SK-N-SH (cell line): ENCODE data around the gene MFAP4. TPM values are rescaled to one million over a fixed set of nuclear protein-coding genes. Genes with fewer than 3 reads are reported as not detected.
A peak's percentile ranks its signal among the peaks of the same experiment; 100 is the strongest.

Experiments used
- CTCF ChIA-PET: fragments of 300-600, 350-600 bp; formaldehyde crosslinking; extraction: SDS; loops from one replicate; lab custom pipeline; 2021; lab: Yijun Ruan, JAX
- POLR2A ChIA-PET: fragments of 350-600 bp; sonication (Branson Sonifier 250); formaldehyde crosslinking; extraction: SDS; loops from one replicate; lab custom pipeline; 2020; ENCODE audit warnings: antibody characterized with exemption, inconsistent platforms; lab: Yijun Ruan, JAX
- DNase-seq: peaks from one replicate; pipeline ENCODE4 v3.0.0; 2012
- H2AFZ ChIP-seq: fragments of 200-600 bp; sonication (generic); 2 replicates; pipeline ENCODE4 v1.8.1; 2016; ENCODE audit warnings: antibody characterized with exemption, mild to moderate bottlenecking, low read depth
- H3F3A ChIP-seq: fragments of 200-600 bp; sonication (generic); replicated peaks from 2 replicates; pipeline ENCODE3; 2016; ENCODE audit warnings: antibody characterized with exemption, mild to moderate bottlenecking; ENCODE audit not compliant: insufficient read depth
- H3K27ac ChIP-seq, 2 experiments: fragments of 200-500 bp in 1 of 2; fragments of 200-600 bp in 1 of 2; sonication (Bioruptor generic) in 1 of 2; sonication (generic), shearing (Covaris generic) in 1 of 2; 2 replicates each; pipeline versions ENCODE4 v1.5.1 to v1.6.1; 2014 to 2016; ENCODE audit warnings: low read depth in 2 of 2, inconsistent platforms in 1 of 2, low read length in 1 of 2, mild to moderate bottlenecking in 1 of 2, mixed read lengths in 1 of 2
- H3K27me3 ChIP-seq: fragments of 200-600 bp; sonication (generic), shearing (Covaris generic); 2 replicates; pipeline ENCODE4 v1.6.1; 2016; ENCODE audit warnings: mixed run types; ENCODE audit not compliant: insufficient read depth
- H3K36me3 ChIP-seq, 2 experiments: fragments of 200-500 bp in 1 of 2; fragments of 200-600 bp in 1 of 2; sonication (Bioruptor generic) in 1 of 2; sonication (generic) in 1 of 2; replicated peaks in 1 of 2; 2 replicates each; pipeline versions ENCODE3 to v1.5.1; 2014 to 2016; ENCODE audit warnings: low read length in 1 of 2, mild to moderate bottlenecking in 1 of 2; ENCODE audit not compliant: insufficient read depth in 2 of 2, control insufficient read depth in 1 of 2
- H3K4me1 ChIP-seq, 2 experiments: fragments of 200-500 bp in 1 of 2; fragments of 200-600 bp in 1 of 2; sonication (Bioruptor generic) in 1 of 2; sonication (generic), shearing (Covaris generic) in 1 of 2; 2 replicates each; pipeline versions ENCODE4 v1.5.1 to v1.6.1; 2014 to 2016; ENCODE audit warnings: low read depth in 1 of 2, low read length in 1 of 2, mixed run types in 1 of 2; ENCODE audit not compliant: insufficient read depth in 2 of 2, control insufficient read depth in 1 of 2
- H3K4me2 ChIP-seq: fragments of 200-600 bp; sonication (generic), shearing (Covaris generic); 2 replicates; pipeline ENCODE4 v1.6.1; 2017; ENCODE audit warnings: mixed run types
- H3K4me3 ChIP-seq, 2 experiments: fragments of 200-500 bp in 1 of 2; fragments of 200-600 bp in 1 of 2; sonication (Bioruptor generic) in 1 of 2; sonication (generic), shearing (Covaris generic) in 1 of 2; 2 replicates each; pipeline versions ENCODE4 v1.5.1 to v1.8.1; 2014 to 2016; ENCODE audit warnings: low read depth in 2 of 2, inconsistent platforms in 1 of 2, low read length in 1 of 2, mild to moderate bottlenecking in 1 of 2, mixed read lengths in 1 of 2, moderate library complexity in 1 of 2
- H3K79me2 ChIP-seq: fragments of 200-600 bp; sonication (generic); 2 replicates; pipeline ENCODE4 v1.8.1; 2017; ENCODE audit warnings: mild to moderate bottlenecking; ENCODE audit not compliant: insufficient read depth
- H3K9ac ChIP-seq: fragments of 200-600 bp; sonication (generic); 2 replicates; pipeline ENCODE4 v1.6.1; 2017; ENCODE audit warnings: mixed run types
- H3K9me2 ChIP-seq: fragments of 200-600 bp; sonication (generic); 2 replicates; pipeline ENCODE4 v1.6.1; 2017; ENCODE audit warnings: mixed run types
- H3K9me3 ChIP-seq: fragments of 200-600 bp; sonication (generic); 2 replicates; pipeline ENCODE4 v1.6.1; 2017; ENCODE audit warnings: mixed run types, mild to moderate bottlenecking, moderate library complexity
- H4K20me1 ChIP-seq: fragments of 200-600 bp; sonication (generic); 2 replicates; pipeline ENCODE4 v1.6.1; 2017; ENCODE audit warnings: mild to moderate bottlenecking, mixed run types; ENCODE audit not compliant: insufficient read depth
- FOSL2 ChIP-seq: IDR thresholded peaks from 2 replicates; pipeline ENCODE4 v1.4.0; 2012; ENCODE audit warnings: low read depth, mild to moderate bottlenecking, moderate library complexity, borderline replicate concordance
- FOXM1 ChIP-seq: IDR thresholded peaks from 2 replicates; pipeline ENCODE4 v1.4.0; 2012; ENCODE audit warnings: low read depth, mild to moderate bottlenecking
- GATA2 ChIP-seq: sonication (generic); formaldehyde crosslinking; IDR thresholded peaks from 2 replicates; pipeline ENCODE4 v1.5.0; 2020; ENCODE audit warnings: mild to moderate bottlenecking, missing genetic modification reagents
- MEF2A ChIP-seq: IDR thresholded peaks from 2 replicates; pipeline ENCODE4 v1.4.0; 2012; ENCODE audit warnings: low read depth, borderline replicate concordance
- MXI1 ChIP-seq: IDR thresholded peaks from 2 replicates; pipeline ENCODE4 v1.6.1; 2012; ENCODE audit warnings: mild to moderate bottlenecking, low read depth, low read length, improper control_type of control experiment
- NFIC ChIP-seq: IDR thresholded peaks from 2 replicates; pipeline ENCODE4 v1.4.0; 2012; ENCODE audit warnings: borderline replicate concordance
- SMC3 ChIP-seq: IDR thresholded peaks from 2 replicates; pipeline ENCODE4 v1.6.1; 2012; ENCODE audit warnings: low read depth, low read length, improper control_type of control experiment
- USF2 ChIP-seq: fragments of 150-350 bp; IDR thresholded peaks from 2 replicates; pipeline ENCODE4 v1.6.1; 2017; ENCODE audit warnings: antibody characterized with exemption, low read length, low read depth, borderline replicate concordance
- WGBS: methylation state at CpG from one replicate; pipeline ENCODE4 v1.1.6; 2017; ENCODE audit warnings: low lambda C conversion rate; 5-methylcytosine and 5-hydroxymethylcytosine counted together
- polyA plus RNA-seq, 3 experiments: library from polyadenylated mRNA; depleted of rRNA; stranded (reverse); fragments of >200 nt; gene quantifications; 2 replicates each; pipeline ENCODE4 v1.2.3, GENCODE V29; 2012
- TF ChIP-seq, protein P1 (sequence below): fragments of 200-600 bp; sonication (generic); IDR thresholded peaks from 2 replicates; pipeline ENCODE4 v1.6.1; 2017; ENCODE audit warnings: antibody characterized with exemption, mild to moderate bottlenecking, moderate library complexity

Gene MFAP4
- polyA plus RNA-seq, 1 of the 3 experiments (the other 2 are of a cell fraction), result 120 TPM

- no peaks in the 10 kb centered on the region for H3K27me3 ChIP-seq
- H3K36me3 ChIP-seq, result peaks cover 0 to 9% of the 10 kb centered on the region in 2 experiments
- no peak overlapping the region for H2AFZ ChIP-seq
- TF ChIP-seq MXI1, result no peak
- no peak for TF ChIP-seq FOSL2
- TF ChIP-seq FOXM1, result no peak
- TF ChIP-seq, protein P1, sequence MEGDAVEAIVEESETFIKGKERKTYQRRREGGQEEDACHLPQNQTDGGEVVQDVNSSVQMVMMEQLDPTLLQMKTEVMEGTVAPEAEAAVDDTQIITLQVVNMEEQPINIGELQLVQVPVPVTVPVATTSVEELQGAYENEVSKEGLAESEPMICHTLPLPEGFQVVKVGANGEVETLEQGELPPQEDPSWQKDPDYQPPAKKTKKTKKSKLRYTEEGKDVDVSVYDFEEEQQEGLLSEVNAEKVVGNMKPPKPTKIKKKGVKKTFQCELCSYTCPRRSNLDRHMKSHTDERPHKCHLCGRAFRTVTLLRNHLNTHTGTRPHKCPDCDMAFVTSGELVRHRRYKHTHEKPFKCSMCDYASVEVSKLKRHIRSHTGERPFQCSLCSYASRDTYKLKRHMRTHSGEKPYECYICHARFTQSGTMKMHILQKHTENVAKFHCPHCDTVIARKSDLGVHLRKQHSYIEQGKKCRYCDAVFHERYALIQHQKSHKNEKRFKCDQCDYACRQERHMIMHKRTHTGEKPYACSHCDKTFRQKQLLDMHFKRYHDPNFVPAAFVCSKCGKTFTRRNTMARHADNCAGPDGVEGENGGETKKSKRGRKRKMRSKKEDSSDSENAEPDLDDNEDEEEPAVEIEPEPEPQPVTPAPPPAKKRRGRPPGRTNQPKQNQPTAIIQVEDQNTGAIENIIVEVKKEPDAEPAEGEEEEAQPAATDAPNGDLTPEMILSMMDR, result no peak
- TF ChIP-seq MEF2A, result no peak
- no peak for TF ChIP-seq USF2
- no peak for TF ChIP-seq SMC3
- no peak for TF ChIP-seq GATA2 (CRISPR knock-in tag)
- TF ChIP-seq, all 33 proteins: peak for 0
- peaks cover 13 to 32% of the 10 kb centered on the region in 2 experiments; a peak in 2 of 4 replicates for H3K4me1 ChIP-seq
- DNase-seq, result no peak
- peak overlapping the region; percentile 82; the same call in 1 of the 2 replicates for H3K9ac ChIP-seq
- WGBS, result 70% methylated on average over 6 of the region's 6 CpGs
- H4K20me1 ChIP-seq, result no peaks in the 10 kb centered on the region
- no peaks in the 10 kb centered on the region for H3K9me2 ChIP-seq
- H3K4me2 ChIP-seq, result peak overlapping the region; percentile 85
- CTCF ChIA-PET, result interaction anchor here (1.1 to 12.0 kb wide), 5 partner anchors 19 to 100 kb away, joined by 3 to 305 read pairs (median 20); partner anchors contain the start of gene RNF112
- H3F3A ChIP-seq, result peaks cover 7% of the 10 kb centered on the region
- POLR2A ChIA-PET, result no interaction called here
- no peak overlapping the region; a peak in 2 of 4 replicates for H3K4me3 ChIP-seq
- H3K79me2 ChIP-seq, result peaks cover 8% of the 10 kb centered on the region
- no peak overlapping the region; a peak in 1 of 4 replicates for H3K27ac ChIP-seq
- H3K9me3 ChIP-seq, result no peaks in the 10 kb centered on the region
Measured at GRCh38 chr17:19361326-19361725, 25.7 kb downstream of the MFAP4 start.

DNA sequence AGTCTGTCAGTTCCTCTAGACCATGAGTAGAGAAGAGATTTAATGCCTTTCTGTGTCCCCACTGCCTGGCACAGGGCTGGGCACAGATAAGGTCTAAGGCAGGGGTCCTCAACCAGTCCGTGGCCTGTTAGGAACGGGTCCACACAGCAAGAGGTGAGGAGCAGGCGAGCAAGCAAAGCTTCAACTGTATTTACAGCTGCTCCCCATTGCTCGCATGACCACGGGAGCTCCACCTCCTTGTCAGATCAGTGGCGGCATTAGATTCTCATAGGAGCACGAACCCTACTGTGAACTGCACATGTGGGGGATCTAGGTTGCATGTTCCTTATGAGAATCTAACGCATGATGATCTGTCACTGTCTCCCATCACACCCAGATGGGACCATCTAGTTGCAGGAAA is 26.2 kb downstream of the MFAP4 start:
- DNase-seq, result no peak
- POLR2A ChIA-PET, result no interaction called here
- Histone ChIP-seq H3K36me3 (peaks cover 0 to 9% of the 10 kb centered on the region in 2 experiments), H3K9me2 (no peaks in the 10 kb centered on the region), H3K9ac (no peak overlapping the region), H3K4me1 (peaks cover 13 to 32% of the 10 kb centered on the region in 2 experiments; a peak in 2 of 4 replicates), H4K20me1 (no peaks in the 10 kb centered on the region), H3K27me3 (no peaks in the 10 kb centered on the region), H3K4me2 (no peak overlapping the region), H3K27ac (no peak overlapping the region), H3K9me3 (no peaks in the 10 kb centered on the region), H3K4me3 (no peak overlapping the region), H2AFZ (no peak overlapping the region), H3F3A (peaks cover 12% of the 10 kb centered on the region), H3K79me2 (peaks cover 8% of the 10 kb centered on the region)
- TF ChIP-seq NFIC, result no peak
- WGBS, result 100% methylated on average over 4 of the region's 8 CpGs
- CTCF ChIA-PET, result interaction anchor here (1.1 to 12.0 kb wide), 2 partner anchors 85 to 94 kb away, joined by 3 to 305 read pairs; no protein-coding TSS in a partner anchor
